HepG2 (cell line): ENCODE measurements around the gene CSNK1G1. TPM values are rescaled to one million over a fixed set of nuclear protein-coding genes. Genes with fewer than 3 reads are reported as not detected.

Experiments used
- ATAC-seq: fragments of 200-7000 bp; cut with Tn5 transposase; 3 replicates; pipeline ENCODE4 v1.9.1; 2020; ENCODE audit warnings: mild to moderate bottlenecking, moderate library complexity
- BruUV-seq: library from RNA; stranded (reverse); fragments of 400-500 nt; replicated peaks from 2 replicates; lab custom pipeline; 2021; lab: Mats Ljungman, UMichigan
- CTCF ChIA-PET: fragments of 300-600 bp; formaldehyde crosslinking; extraction: SDS; loops from one replicate; lab custom pipeline; 2021; ENCODE audit warnings: low total read pairs, inconsistent platforms, low intra/inter-chr PET ratio; lab: Yijun Ruan, JAX
- POLR2A ChIA-PET: fragments of 350-600 bp; sonication (Branson Sonifier 250); formaldehyde crosslinking; loops from one replicate; lab custom pipeline; 2020; ENCODE audit warnings: antibody characterized with exemption, inconsistent platforms; lab: Yijun Ruan, JAX
- DNase-seq: peaks from one replicate; pipeline ENCODE4 v3.0.0-alpha.2; 2015; ENCODE audit warnings: low spot score
- FAIRE-seq: peaks from 3 replicates; lab custom pipeline; 2011; peaks lifted over from hg19 to GRCh38; lab: Jason Lieb, UNC
- H2AFZ ChIP-seq: one replicate; pipeline ENCODE4 v1.6.1; 2011; ENCODE audit warnings: low read length, inconsistent platforms
- H3K27ac ChIP-seq: fragments of 300-600 bp; 3 replicates; pipeline ENCODE4 v1.8.0; 2011; ENCODE audit warnings: mixed run types, mild to moderate bottlenecking, mixed read lengths, low read length, inconsistent platforms; ENCODE audit not compliant: insufficient read depth; ENCODE audit errors: extremely low read length
- H3K27me3 ChIP-seq, 2 experiments: fragments of 200-600 bp in 1 of 2; 2 replicates in 1 of 2; 3 replicates in 1 of 2; pipeline versions ENCODE4 v1.6.0 to v1.8.0; 2011; ENCODE audit warnings: low read length in 2 of 2, mild to moderate bottlenecking in 2 of 2, moderate library complexity in 2 of 2, inconsistent platforms in 1 of 2; ENCODE audit not compliant: insufficient read depth in 2 of 2, control insufficient read depth in 1 of 2
- H3K36me3 ChIP-seq, 2 experiments: fragments of 200-600 bp in 1 of 2; replicated peaks in 1 of 2; 2 replicates in 1 of 2; 3 replicates in 1 of 2; pipeline versions ENCODE4 v1.5.1 to v1.8.0; 2011; ENCODE audit warnings: low read length in 2 of 2, inconsistent platforms in 1 of 2; ENCODE audit not compliant: insufficient read depth in 2 of 2, control insufficient read depth in 1 of 2
- H3K4me1 ChIP-seq: 2 replicates; pipeline ENCODE4 v1.5.1; 2012; ENCODE audit warnings: low read length, inconsistent platforms; ENCODE audit not compliant: insufficient read depth
- H3K4me2 ChIP-seq: 2 replicates; pipeline ENCODE4 v1.6.0; 2011; ENCODE audit warnings: low read depth, low read length, inconsistent platforms
- H3K4me3 ChIP-seq, 3 experiments: fragments of 200-600 bp in 1 of 3; sonication (generic), shearing (Covaris generic) in 1 of 3; replicated peaks in 1 of 3; 2 replicates each; pipeline ENCODE4 v1.5.1; 2011 to 2016; ENCODE audit warnings: low read length in 3 of 3, inconsistent platforms in 2 of 3, low read depth in 2 of 3, mild to moderate bottlenecking in 2 of 3, control low read depth in 1 of 3, mixed read lengths in 1 of 3; ENCODE audit not compliant: insufficient read depth in 1 of 3
- H3K79me2 ChIP-seq: one replicate; pipeline ENCODE4 v1.6.1; 2011; ENCODE audit warnings: low read length, inconsistent platforms; ENCODE audit not compliant: insufficient read depth
- H3K9ac ChIP-seq: 2 replicates; pipeline ENCODE4 v1.6.0; 2011; ENCODE audit warnings: mild to moderate bottlenecking, low read depth, low read length, inconsistent platforms; ENCODE audit not compliant: insufficient read depth
- H3K9me3 ChIP-seq: 2 replicates; pipeline ENCODE4 v1.5.1; 2012; ENCODE audit warnings: mild to moderate bottlenecking, low read length
- H4K20me1 ChIP-seq: 2 replicates; pipeline ENCODE4 v1.6.0; 2011; ENCODE audit warnings: inconsistent platforms, mild to moderate bottlenecking, low read length, moderate library complexity; ENCODE audit not compliant: insufficient read depth
- EED ChIP-seq: sonication (generic); formaldehyde crosslinking; IDR thresholded peaks from 2 replicates; pipeline ENCODE4 v1.5.0; 2020; ENCODE audit warnings: mild to moderate bottlenecking, missing genetic modification reagents
- ETV5 ChIP-seq: IDR thresholded peaks from 2 replicates; pipeline ENCODE4 v1.6.1; 2018; ENCODE audit warnings: missing biosample characterization, missing genetic modification reagents, inconsistent platforms, borderline replicate concordance
- MBNL3 ChIP-seq: fragments of 250-450 bp; sonication (Bioruptor Pico); conservative IDR thresholded peaks from 2 replicates; pipeline ENCODE4 v1.8.0; 2022; ENCODE audit warnings: mild to moderate bottlenecking, inconsistent platforms
- MEF2D ChIP-seq: sonication (generic); formaldehyde crosslinking; IDR thresholded peaks from 2 replicates; pipeline ENCODE4 v1.5.1; 2020; ENCODE audit warnings: mild to moderate bottlenecking, missing genetic modification reagents
- ZBTB33 ChIP-seq: sonication (generic); formaldehyde crosslinking; IDR thresholded peaks from 2 replicates; pipeline ENCODE4 v1.4.0; 2020; ENCODE audit warnings: missing genetic modification reagents
- ZNF121 ChIP-seq: sonication (generic); formaldehyde crosslinking; IDR thresholded peaks from 2 replicates; pipeline ENCODE4 v1.5.0; 2020; ENCODE audit warnings: mild to moderate bottlenecking, missing genetic modification reagents
- ZNF468 ChIP-seq: sonication (generic); formaldehyde crosslinking; IDR thresholded peaks from 2 replicates; pipeline ENCODE4 v1.8.0; 2022; ENCODE audit warnings: mild to moderate bottlenecking, moderate library complexity, missing genetic modification reagents
- ZNF790 ChIP-seq: sonication (generic); formaldehyde crosslinking; IDR thresholded peaks from 2 replicates; pipeline ENCODE4 v1.8.0; 2022; ENCODE audit warnings: missing genetic modification reagents, mild to moderate bottlenecking, borderline replicate concordance
- WGBS: methylation state at CpG from one replicate; pipeline ENCODE4 v1.1.6; 2017; ENCODE audit warnings: low lambda C conversion rate; 5-methylcytosine and 5-hydroxymethylcytosine counted together
- in situ Hi-C: cut with HindIII; loops from 2 replicates; pipeline ENCODE4 v1.10.0; 2017; ENCODE audit warnings: low pct_unique_long_range_greater_than_20kb; ENCODE audit not compliant: extremely low pct_ligation_motif_present
- intact Hi-C: fragments of 100-400 bp; cut with micrococcal nuclease; formaldehyde crosslinking; loops from one replicate; pipeline ENCODE4 v1.10.0; 2022; ENCODE audit not compliant: unreplicated experiment
- polyA plus RNA-seq, 8 experiments: library from polyadenylated mRNA; depleted of rRNA in 3 of 8; stranded (reverse) in 7 of 8; unstranded in 1 of 8; fragments of >200 nt; fragmentation: Illumina TruSeq in 4 of 8; extraction: Trizol in 4 of 8; gene quantifications; 2 replicates each; pipeline versions ENCODE4 v1.2.1 to v1.2.3, GENCODE V29; 2011 to 2016; ENCODE audit warnings: low read depth in 4 of 8, missing spikeins in 1 of 8, mixed read lengths in 1 of 8; ENCODE audit not compliant: insufficient read depth in 1 of 8
- total RNA-seq, 5 experiments: library from RNA; depleted of rRNA; stranded (reverse); fragments of >200 nt; fragmentation: Illumina TruSeq; extraction: Trizol; gene quantifications; 2 replicates each; pipeline ENCODE4 v1.2.3, GENCODE V29; 2016; ENCODE audit warnings: low read depth in 1 of 5
- TF ChIP-seq, protein P1 (sequence below): sonication (generic); formaldehyde crosslinking; IDR thresholded peaks from 2 replicates; pipeline ENCODE4 v1.8.1; 2023; ENCODE audit warnings: mild to moderate bottlenecking, moderate library complexity, missing genetic modification reagents
- TF ChIP-seq, protein P2 (sequence below): sonication (generic); formaldehyde crosslinking; IDR thresholded peaks from 2 replicates; pipeline ENCODE4 v1.9.0; 2021; ENCODE audit warnings: missing genetic modification reagents, borderline replicate concordance
- TF ChIP-seq, protein P3 (sequence below): sonication (generic); formaldehyde crosslinking; IDR thresholded peaks from 2 replicates; pipeline ENCODE4 v1.9.0; 2022; ENCODE audit warnings: missing genetic modification reagents, mild to moderate bottlenecking, borderline replicate concordance

CSNK1G1 gene
- total and polyA plus RNA-seq, 2 of the 13 experiments (the other 11 are each of a cell fraction or from before 2014, with no cell fraction given) = 8.5 to 12.6 TPM

DNA sequence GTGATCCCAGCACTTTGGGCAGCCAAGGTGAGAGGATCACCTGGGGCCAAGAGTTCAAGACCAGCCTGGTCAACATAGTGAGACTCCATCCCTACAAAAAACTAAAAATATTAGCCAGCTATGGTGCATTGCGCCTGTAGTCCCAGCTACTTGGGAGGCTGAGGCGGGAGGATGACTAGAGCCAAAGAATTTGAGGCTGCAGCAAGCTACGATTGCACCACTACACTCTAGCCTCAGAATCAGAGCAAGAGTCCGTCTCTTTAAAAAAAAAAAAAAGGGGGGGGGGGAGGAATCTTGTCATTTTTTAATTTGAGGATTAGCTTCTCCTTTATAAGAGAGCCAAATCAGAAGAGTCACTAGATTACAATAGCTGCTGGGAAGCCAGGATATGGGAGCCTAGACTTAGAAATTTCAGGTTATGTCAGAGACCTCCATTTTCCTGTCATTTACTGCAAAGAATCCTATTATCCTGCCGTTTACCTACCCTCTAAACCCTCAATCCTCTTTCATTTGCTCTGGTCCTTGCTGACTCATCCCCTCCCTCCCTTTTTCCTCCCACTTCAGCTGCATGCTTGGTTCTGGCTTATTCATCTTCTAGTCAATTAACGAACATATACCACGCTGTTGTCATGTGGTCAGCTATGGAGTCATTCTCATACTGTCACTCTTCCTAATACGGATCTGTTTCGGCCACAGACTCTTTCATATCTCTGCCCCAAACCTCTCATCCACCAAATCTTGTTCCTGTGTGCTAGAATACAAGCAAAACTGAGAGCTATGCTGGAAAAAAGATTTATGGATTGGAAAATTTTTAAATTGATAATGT, 109.4 kb downstream of the CSNK1G1 start (continued):
- no peak for TF ChIP-seq ZBTB33 (CRISPR knock-in tag)
- TF ChIP-seq MEF2D (CRISPR knock-in tag) = no peak
- TF ChIP-seq, protein P1, sequence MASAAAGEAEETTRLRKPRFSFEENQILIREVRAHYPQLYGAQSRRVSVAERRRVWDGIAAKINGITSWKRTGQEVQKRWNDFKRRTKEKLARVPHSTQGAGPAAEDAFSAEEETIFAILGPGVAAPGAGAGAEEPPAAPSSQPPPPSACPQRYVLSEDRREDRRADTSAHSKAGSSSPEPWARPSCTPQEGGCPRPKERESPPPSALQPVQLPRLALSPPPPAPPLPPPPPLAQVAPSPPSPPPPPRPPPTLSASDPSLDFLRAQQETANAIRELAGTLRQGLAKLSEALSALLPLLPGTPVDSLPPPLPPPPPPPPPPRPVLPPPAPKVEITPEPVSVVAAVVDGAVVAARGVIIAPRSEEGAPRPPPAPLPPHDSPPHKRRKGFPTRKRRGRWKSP (CRISPR knock-in tag) = no peak

GRCh38 chr15:64245405-64245804, 110.6 kb downstream of the CSNK1G1 start:
- Histone ChIP-seq H3K4me2 (no peak overlapping the region), H3K9me3 (no peaks in the 10 kb centered on the region)
- no peak for TF ChIP-seq EED (CRISPR knock-in tag)
- TF ChIP-seq, protein P2, sequence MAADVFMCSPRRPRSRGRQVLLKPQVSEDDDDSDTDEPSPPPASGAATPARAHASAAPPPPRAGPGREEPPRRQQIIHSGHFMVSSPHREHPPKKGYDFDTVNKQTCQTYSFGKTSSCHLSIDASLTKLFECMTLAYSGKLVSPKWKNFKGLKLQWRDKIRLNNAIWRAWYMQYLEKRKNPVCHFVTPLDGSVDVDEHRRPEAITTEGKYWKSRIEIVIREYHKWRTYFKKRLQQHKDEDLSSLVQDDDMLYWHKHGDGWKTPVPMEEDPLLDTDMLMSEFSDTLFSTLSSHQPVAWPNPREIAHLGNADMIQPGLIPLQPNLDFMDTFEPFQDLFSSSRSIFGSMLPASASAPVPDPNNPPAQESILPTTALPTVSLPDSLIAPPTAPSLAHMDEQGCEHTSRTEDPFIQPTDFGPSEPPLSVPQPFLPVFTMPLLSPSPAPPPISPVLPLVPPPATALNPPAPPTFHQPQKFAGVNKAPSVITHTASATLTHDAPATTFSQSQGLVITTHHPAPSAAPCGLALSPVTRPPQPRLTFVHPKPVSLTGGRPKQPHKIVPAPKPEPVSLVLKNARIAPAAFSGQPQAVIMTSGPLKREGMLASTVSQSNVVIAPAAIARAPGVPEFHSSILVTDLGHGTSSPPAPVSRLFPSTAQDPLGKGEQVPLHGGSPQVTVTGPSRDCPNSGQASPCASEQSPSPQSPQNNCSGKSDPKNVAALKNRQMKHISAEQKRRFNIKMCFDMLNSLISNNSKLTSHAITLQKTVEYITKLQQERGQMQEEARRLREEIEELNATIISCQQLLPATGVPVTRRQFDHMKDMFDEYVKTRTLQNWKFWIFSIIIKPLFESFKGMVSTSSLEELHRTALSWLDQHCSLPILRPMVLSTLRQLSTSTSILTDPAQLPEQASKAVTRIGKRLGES (CRISPR knock-in tag) = no peak
- no peak for TF ChIP-seq ZNF790 (CRISPR knock-in tag)
- no peak for TF ChIP-seq ETV5 (CRISPR knock-in tag)
- TF ChIP-seq, protein P3, sequence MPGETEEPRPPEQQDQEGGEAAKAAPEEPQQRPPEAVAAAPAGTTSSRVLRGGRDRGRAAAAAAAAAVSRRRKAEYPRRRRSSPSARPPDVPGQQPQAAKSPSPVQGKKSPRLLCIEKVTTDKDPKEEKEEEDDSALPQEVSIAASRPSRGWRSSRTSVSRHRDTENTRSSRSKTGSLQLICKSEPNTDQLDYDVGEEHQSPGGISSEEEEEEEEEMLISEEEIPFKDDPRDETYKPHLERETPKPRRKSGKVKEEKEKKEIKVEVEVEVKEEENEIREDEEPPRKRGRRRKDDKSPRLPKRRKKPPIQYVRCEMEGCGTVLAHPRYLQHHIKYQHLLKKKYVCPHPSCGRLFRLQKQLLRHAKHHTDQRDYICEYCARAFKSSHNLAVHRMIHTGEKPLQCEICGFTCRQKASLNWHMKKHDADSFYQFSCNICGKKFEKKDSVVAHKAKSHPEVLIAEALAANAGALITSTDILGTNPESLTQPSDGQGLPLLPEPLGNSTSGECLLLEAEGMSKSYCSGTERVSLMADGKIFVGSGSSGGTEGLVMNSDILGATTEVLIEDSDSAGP (CRISPR knock-in tag) = no peak
- TF ChIP-seq ZNF468 = no peak
- TF ChIP-seq ZNF121 (CRISPR knock-in tag) = 0 out of 2 replicates have a peak, but pooled peaks have one; percentile 36
- TF ChIP-seq MBNL3 (CRISPR knock-in tag) = no peak
- TF ChIP-seq, all 625 proteins: peak for 1
- Histone ChIP-seq H3K9ac (no peak overlapping the region), H2AFZ (no peak overlapping the region), H3K36me3 (0 out of 5 replicates have a peak, but pooled peaks cover 0 to 2% of the 10 kb centered on the region in 2 experiments), H3K4me3 (no peak overlapping the region), H3K27me3 (no peaks in the 10 kb centered on the region), H4K20me1 (no peaks in the 10 kb centered on the region), H3K79me2 (peaks cover 11% of the 10 kb centered on the region), H3K27ac (no peak overlapping the region), H3K4me1 (peaks cover 48% of the 10 kb centered on the region)
- ChIA-PET POLR2A (interaction anchor here (1.6 kb wide), 1 partner anchor 9 kb away, joined by 5 read pairs; no protein-coding TSS in a partner anchor), CTCF (no interaction called here)
- no peak for FAIRE-seq
- 96% methylated on average over 4 of the region's 4 CpGs for WGBS
- intact Hi-C loops = no loop called here
- in situ Hi-C loops = no loop called here
- ATAC-seq = no peak
- no TSS peak for BruUV-seq
- DNase-seq = no peak
